Activated B cell treated with CpG ODN at 0.5 μM for 24 hours (primary cell): ENCODE measurements around the gene RIPOR2. TPM values are rescaled to one million over a fixed set of nuclear protein-coding genes. Genes with fewer than 3 reads are reported as not detected.
"Not testable (repeated sequence)": the region's sequence is repeated elsewhere in the genome, so short reads cannot be mapped to it uniquely, and the experiment has no call there.

Experiments
- ATAC-seq: fragments of 200-7000 bp; cut with Tn5 transposase; one replicate; pipeline ENCODE4 v1.10.0; 2021; ENCODE audit warnings: low read depth, mild to moderate bottlenecking, moderate library complexity
- CTCF ChIA-PET: fragments of 350-600 bp; sonication (Branson Sonifier 250); formaldehyde crosslinking; loops from one replicate; lab custom pipeline; 2021; ENCODE audit warnings: antibody characterized with exemption; lab: Charles Lee
- POLR2A ChIA-PET: fragments of 350-600 bp; sonication (Branson Sonifier 250); formaldehyde crosslinking; loops from one replicate; lab custom pipeline; 2021; ENCODE audit warnings: antibody characterized with exemption; lab: Charles Lee
- DNase-seq: peaks from one replicate; pipeline ENCODE4 v3.0.0; 2022
- H3K27ac Mint-ChIP-seq: one replicate; pipeline ENCODE4 v1.8.0; 2020; ENCODE audit warnings: mixed read lengths
- H3K27me3 Mint-ChIP-seq: one replicate; pipeline ENCODE4 v1.8.0; 2021; ENCODE audit warnings: mixed read lengths
- H3K36me3 Mint-ChIP-seq: one replicate; pipeline ENCODE4 v1.8.0; 2021; ENCODE audit warnings: low read depth, mixed read lengths
- H3K4me1 Mint-ChIP-seq: one replicate; pipeline ENCODE4 v1.8.0; 2021; ENCODE audit warnings: mixed read lengths
- H3K4me3 Mint-ChIP-seq: one replicate; pipeline ENCODE4 v1.8.0; 2020; ENCODE audit warnings: mild to moderate bottlenecking, mixed read lengths
- H3K9me3 Mint-ChIP-seq: one replicate; pipeline ENCODE4 v1.8.0; 2020; ENCODE audit warnings: mixed read lengths
- intact Hi-C: fragments of 100-400 bp; cut with micrococcal nuclease; formaldehyde crosslinking; loops from one replicate; pipeline ENCODE4 v1.15.1; 2024
- total RNA-seq: library from RNA; stranded (reverse); gene quantifications from 2 replicates; pipeline ENCODE4 v1.2.3, GENCODE V29; 2022
- TF ChIP-seq, protein P1 (sequence below): fragments of 200-600 bp; IDR thresholded peaks from one replicate; pipeline ENCODE4 v1.8.0; 2022; ENCODE audit warnings: antibody characterized with exemption, mild to moderate bottlenecking

Gene RIPOR2
- total RNA-seq, 1 donor from 2014 or later, result 302 TPM

DNA sequence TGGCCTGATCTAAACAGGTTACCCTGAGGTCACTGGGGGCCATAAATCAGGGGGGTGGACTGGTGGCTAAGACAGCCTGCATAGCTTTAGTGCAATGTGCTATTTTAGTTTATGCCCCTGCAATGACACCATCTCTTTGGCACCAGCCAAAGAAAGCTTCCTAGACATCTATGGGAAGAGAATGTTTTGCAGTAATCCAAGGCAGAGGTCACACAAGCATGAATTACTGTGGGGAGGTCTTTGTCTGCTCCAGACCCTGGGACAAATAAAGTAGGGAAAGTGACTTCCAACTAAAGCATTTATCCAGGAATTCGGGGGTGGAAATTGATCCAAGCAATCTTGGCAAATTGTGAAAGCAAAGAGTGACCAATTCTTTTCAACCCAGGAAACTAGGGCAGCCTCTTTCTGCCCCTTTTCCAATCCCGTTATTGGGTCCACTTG, 5.3 kb downstream of the RIPOR2 start:
- no peak for DNase-seq
- no peaks in the 10 kb centered on the region for H3K27me3 Mint-ChIP-seq
- H3K27ac Mint-ChIP-seq, result peak overlapping the region; percentile 91
- TF ChIP-seq, protein P1, sequence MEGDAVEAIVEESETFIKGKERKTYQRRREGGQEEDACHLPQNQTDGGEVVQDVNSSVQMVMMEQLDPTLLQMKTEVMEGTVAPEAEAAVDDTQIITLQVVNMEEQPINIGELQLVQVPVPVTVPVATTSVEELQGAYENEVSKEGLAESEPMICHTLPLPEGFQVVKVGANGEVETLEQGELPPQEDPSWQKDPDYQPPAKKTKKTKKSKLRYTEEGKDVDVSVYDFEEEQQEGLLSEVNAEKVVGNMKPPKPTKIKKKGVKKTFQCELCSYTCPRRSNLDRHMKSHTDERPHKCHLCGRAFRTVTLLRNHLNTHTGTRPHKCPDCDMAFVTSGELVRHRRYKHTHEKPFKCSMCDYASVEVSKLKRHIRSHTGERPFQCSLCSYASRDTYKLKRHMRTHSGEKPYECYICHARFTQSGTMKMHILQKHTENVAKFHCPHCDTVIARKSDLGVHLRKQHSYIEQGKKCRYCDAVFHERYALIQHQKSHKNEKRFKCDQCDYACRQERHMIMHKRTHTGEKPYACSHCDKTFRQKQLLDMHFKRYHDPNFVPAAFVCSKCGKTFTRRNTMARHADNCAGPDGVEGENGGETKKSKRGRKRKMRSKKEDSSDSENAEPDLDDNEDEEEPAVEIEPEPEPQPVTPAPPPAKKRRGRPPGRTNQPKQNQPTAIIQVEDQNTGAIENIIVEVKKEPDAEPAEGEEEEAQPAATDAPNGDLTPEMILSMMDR, result no peak
- H3K9me3 Mint-ChIP-seq, result peaks cover 5% of the 10 kb centered on the region
- H3K4me1 Mint-ChIP-seq, result peaks cover 96% of the 10 kb centered on the region
- CTCF ChIA-PET, result interaction anchor here (0.8 kb wide), 1 partner anchor 11 kb away, joined by 3 read pairs; no protein-coding TSS in a partner anchor
- peak overlapping the region; percentile 91 for H3K4me3 Mint-ChIP-seq
- intact Hi-C loops, result no loop called here
- POLR2A ChIA-PET, result interaction anchor here (1.1 kb wide), 1 partner anchor 25 kb away, joined by 3 read pairs; no protein-coding TSS in a partner anchor
- H3K36me3 Mint-ChIP-seq, result peaks cover 77% of the 10 kb centered on the region
- no peak for ATAC-seq

DNA sequence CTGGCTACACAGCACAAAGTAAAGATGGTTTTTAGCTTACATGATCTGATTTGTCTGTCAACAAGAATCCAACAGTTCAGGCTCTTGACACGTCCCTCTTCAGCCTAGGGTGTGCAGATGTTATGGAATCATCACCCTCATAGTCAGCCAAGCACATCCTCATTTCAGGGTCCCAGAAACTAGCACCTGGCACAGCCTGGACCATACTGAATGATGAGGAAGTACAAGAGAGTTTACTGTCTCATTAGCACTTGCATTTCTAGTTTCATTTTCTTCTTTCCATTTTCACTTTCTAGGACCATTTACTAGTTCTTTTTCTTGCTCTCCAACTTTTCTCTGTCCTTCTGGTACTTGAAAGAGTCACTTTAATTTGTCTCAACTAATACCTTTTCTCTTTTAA, 6.5 kb downstream of the RIPOR2 start:
- Mint-ChIP-seq H3K36me3 (peaks cover 78% of the 10 kb centered on the region), H3K4me1 (peaks cover 97% of the 10 kb centered on the region), H3K27me3 (no peaks in the 10 kb centered on the region), H3K4me3 (peak overlapping the region; percentile 76), H3K27ac (peak overlapping the region; percentile 91), H3K9me3 (peaks cover 5% of the 10 kb centered on the region)
- TF ChIP-seq, protein P1, result no peak
- ATAC-seq, result peak; percentile 40
- DNase-seq, result no peak
- POLR2A ChIA-PET, result interaction anchor here (0.7 to 2.5 kb wide), 3 partner anchors 18 to 70 kb away, joined by 3 to 15 read pairs (median 5); no protein-coding TSS in a partner anchor
- CTCF ChIA-PET, result interaction anchor here (1.6 kb wide), 1 partner anchor 63 kb away, joined by 6 read pairs; no protein-coding TSS in a partner anchor
- intact Hi-C loops, result loop anchor here (1.0 kb wide), 1 partner anchor 10 kb away; no protein-coding TSS in a partner anchor

DNA sequence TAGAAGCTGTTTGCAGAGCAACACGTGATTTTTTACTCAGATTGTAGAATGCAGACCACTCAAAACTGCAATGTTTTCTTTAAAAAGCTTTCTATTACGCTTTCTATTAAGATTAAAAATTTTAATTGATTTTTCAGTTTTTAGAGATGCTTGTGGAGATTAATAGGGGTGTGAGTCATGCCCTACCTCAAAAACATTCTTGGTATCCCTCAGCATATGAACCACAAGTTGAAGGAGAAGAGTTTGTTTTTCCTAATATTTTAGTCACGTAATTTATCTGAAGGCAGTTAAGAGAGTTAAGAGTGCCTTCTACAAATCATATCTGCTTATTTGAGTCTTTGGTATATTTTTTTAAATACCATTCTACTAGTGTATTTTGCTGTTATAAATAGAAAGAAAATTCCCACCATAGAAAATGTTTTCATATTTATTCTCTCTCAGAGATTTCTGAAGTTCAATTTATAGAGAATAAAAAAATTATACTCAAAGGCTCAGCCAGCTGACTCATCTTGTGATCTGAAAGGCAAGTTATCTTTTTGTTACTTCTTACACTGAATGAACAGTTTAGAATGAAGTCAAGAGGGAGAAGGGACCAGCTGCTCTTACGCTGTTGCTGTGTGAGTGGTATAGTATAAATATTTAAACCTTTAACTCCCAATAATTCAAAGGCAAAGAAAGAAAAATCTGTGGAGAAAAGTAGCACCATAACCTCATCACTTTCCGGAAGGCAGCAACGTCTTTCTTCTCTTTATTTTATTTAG, 7.6 kb downstream of the RIPOR2 start:
- Mint-ChIP-seq H3K4me3 (peak overlapping the region; percentile 35), H3K27ac (peak overlapping the region; percentile 91), H3K36me3 (peaks cover 77% of the 10 kb centered on the region), H3K4me1 (peaks cover 96% of the 10 kb centered on the region), H3K27me3 (no peaks in the 10 kb centered on the region), H3K9me3 (peaks cover 5% of the 10 kb centered on the region)
- ChIA-PET CTCF (interaction anchor here (0.8 to 1.6 kb wide), 2 partner anchors 17 to 64 kb away, joined by 3 to 6 read pairs; no protein-coding TSS in a partner anchor), POLR2A (interaction anchor here (1.3 to 2.5 kb wide), 2 partner anchors 8 to 17 kb away, joined by 8 to 15 read pairs; partner anchors contain the start of gene RIPOR2)
- intact Hi-C loops, result loop anchor here (1.0 kb wide), 1 partner anchor 8 kb away; no protein-coding TSS in a partner anchor
- TF ChIP-seq, protein P1, result no peak
- no peak for ATAC-seq
- no peak for DNase-seq

DNA sequence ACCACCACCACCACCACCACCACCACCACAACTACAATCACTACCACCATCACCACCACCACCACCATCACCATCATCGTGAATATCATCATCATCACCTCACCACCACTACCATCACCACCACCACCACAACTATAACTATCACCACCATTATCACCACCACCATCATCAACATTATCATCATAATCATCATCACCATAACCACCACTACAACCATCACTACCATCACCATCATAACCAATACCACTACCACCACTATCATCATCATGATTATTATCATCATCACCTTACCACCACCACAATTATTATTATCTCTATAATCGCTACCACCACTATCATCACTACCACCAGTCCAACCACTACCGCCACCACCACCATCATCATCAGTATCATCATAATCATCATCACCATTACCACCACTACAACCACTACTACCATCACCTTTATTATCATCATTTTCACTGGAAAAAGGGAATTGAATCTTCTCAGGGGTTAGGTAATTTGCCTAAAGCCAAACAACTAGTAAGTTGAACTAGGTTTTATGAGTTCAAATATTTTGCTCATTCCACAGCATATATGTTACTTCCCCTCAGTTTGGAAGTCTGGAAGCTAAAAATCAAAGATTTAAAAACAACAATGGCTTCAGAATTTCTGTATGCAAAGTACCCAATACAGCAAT, 8.3 kb downstream of the RIPOR2 start:
- Mint-ChIP-seq H3K9me3 (peaks cover 5% of the 10 kb centered on the region), H3K27me3 (no peaks in the 10 kb centered on the region), H3K4me3 (peak overlapping the region; percentile 55), H3K27ac (peak overlapping the region; percentile 91), H3K36me3 (peaks cover 77% of the 10 kb centered on the region), H3K4me1 (peaks cover 96% of the 10 kb centered on the region)
- POLR2A ChIA-PET, result interaction anchor here (1.3 to 2.5 kb wide), 2 partner anchors 9 to 17 kb away, joined by 8 to 15 read pairs; partner anchors contain the start of gene RIPOR2
- DNase-seq, result no peak
- intact Hi-C loops, result no loop called here
- TF ChIP-seq, protein P1, result no peak
- no peak for ATAC-seq
- CTCF ChIA-PET, result interaction anchor here (0.8 kb wide), 1 partner anchor 16 kb away, joined by 3 read pairs; no protein-coding TSS in a partner anchor

DNA sequence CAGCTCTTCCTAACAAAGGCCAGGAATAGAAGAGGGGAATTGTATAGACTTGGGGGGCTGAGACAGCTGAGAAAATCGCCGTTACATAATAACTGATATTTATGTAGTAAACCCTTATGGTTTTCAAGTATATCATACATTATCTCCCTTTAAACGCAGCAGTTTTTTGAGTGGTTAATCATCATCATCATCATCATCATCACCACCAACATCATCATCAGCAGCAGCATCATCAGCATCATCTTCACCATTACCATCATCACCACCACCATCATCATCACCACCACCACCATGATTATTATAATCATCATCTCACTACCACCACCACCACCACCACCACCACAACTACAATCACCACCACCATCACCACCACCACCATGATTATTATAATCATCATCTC, 9.1 kb downstream of the RIPOR2 start:
- Mint-ChIP-seq H3K4me3 (peak overlapping the region; percentile 55), H3K36me3 (peaks cover 72% of the 10 kb centered on the region), H3K27ac (peak overlapping the region; percentile 83), H3K4me1 (peaks cover 95% of the 10 kb centered on the region)
- ChIA-PET CTCF (interaction anchor here (0.8 to 1.6 kb wide), 2 partner anchors 16 to 65 kb away, joined by 3 to 4 read pairs; no protein-coding TSS in a partner anchor), POLR2A (interaction anchor here (2.4 kb wide), 1 partner anchor 15 kb away, joined by 33 read pairs; no protein-coding TSS in a partner anchor)
- intact Hi-C loops, DNase-seq, H3K27me3 Mint-ChIP-seq, H3K9me3 Mint-ChIP-seq, ATAC-seq: not testable (repeated sequence)
